SK-N-SH (cell line): ENCODE data around the gene CRISP2. TPM values are rescaled to one million over a fixed set of nuclear protein-coding genes. Genes with fewer than 3 reads are reported as not detected.

ENCODE experiments used
- CTCF ChIA-PET: fragments of 300-600, 350-600 bp; formaldehyde crosslinking; extraction: SDS; loops from one replicate; lab custom pipeline; 2021; lab: Yijun Ruan, JAX
- POLR2A ChIA-PET: fragments of 350-600 bp; sonication (Branson Sonifier 250); formaldehyde crosslinking; extraction: SDS; loops from one replicate; lab custom pipeline; 2020; ENCODE audit warnings: antibody characterized with exemption, inconsistent platforms; lab: Yijun Ruan, JAX
- DNase-seq: peaks from one replicate; pipeline ENCODE4 v3.0.0; 2012
- H2AFZ ChIP-seq: fragments of 200-600 bp; sonication (generic); 2 replicates; pipeline ENCODE4 v1.8.1; 2016; ENCODE audit warnings: antibody characterized with exemption, mild to moderate bottlenecking, low read depth
- H3F3A ChIP-seq: fragments of 200-600 bp; sonication (generic); replicated peaks from 2 replicates; pipeline ENCODE3; 2016; ENCODE audit warnings: antibody characterized with exemption, mild to moderate bottlenecking; ENCODE audit not compliant: insufficient read depth
- H3K27ac ChIP-seq, 2 experiments: fragments of 200-500 bp in 1 of 2; fragments of 200-600 bp in 1 of 2; sonication (Bioruptor generic) in 1 of 2; sonication (generic), shearing (Covaris generic) in 1 of 2; 2 replicates each; pipeline versions ENCODE4 v1.5.1 to v1.6.1; 2014 to 2016; ENCODE audit warnings: low read depth in 2 of 2, inconsistent platforms in 1 of 2, low read length in 1 of 2, mild to moderate bottlenecking in 1 of 2, mixed read lengths in 1 of 2
- H3K27me3 ChIP-seq: fragments of 200-600 bp; sonication (generic), shearing (Covaris generic); 2 replicates; pipeline ENCODE4 v1.6.1; 2016; ENCODE audit warnings: mixed run types; ENCODE audit not compliant: insufficient read depth
- H3K36me3 ChIP-seq, 2 experiments: fragments of 200-500 bp in 1 of 2; fragments of 200-600 bp in 1 of 2; sonication (Bioruptor generic) in 1 of 2; sonication (generic) in 1 of 2; replicated peaks in 1 of 2; 2 replicates each; pipeline versions ENCODE3 to v1.5.1; 2014 to 2016; ENCODE audit warnings: low read length in 1 of 2, mild to moderate bottlenecking in 1 of 2; ENCODE audit not compliant: insufficient read depth in 2 of 2, control insufficient read depth in 1 of 2
- H3K4me1 ChIP-seq, 2 experiments: fragments of 200-500 bp in 1 of 2; fragments of 200-600 bp in 1 of 2; sonication (Bioruptor generic) in 1 of 2; sonication (generic), shearing (Covaris generic) in 1 of 2; 2 replicates each; pipeline versions ENCODE4 v1.5.1 to v1.6.1; 2014 to 2016; ENCODE audit warnings: low read depth in 1 of 2, low read length in 1 of 2, mixed run types in 1 of 2; ENCODE audit not compliant: insufficient read depth in 2 of 2, control insufficient read depth in 1 of 2
- H3K4me2 ChIP-seq: fragments of 200-600 bp; sonication (generic), shearing (Covaris generic); 2 replicates; pipeline ENCODE4 v1.6.1; 2017; ENCODE audit warnings: mixed run types
- H3K4me3 ChIP-seq, 2 experiments: fragments of 200-500 bp in 1 of 2; fragments of 200-600 bp in 1 of 2; sonication (Bioruptor generic) in 1 of 2; sonication (generic), shearing (Covaris generic) in 1 of 2; 2 replicates each; pipeline versions ENCODE4 v1.5.1 to v1.8.1; 2014 to 2016; ENCODE audit warnings: low read depth in 2 of 2, inconsistent platforms in 1 of 2, low read length in 1 of 2, mild to moderate bottlenecking in 1 of 2, mixed read lengths in 1 of 2, moderate library complexity in 1 of 2
- H3K79me2 ChIP-seq: fragments of 200-600 bp; sonication (generic); 2 replicates; pipeline ENCODE4 v1.8.1; 2017; ENCODE audit warnings: mild to moderate bottlenecking; ENCODE audit not compliant: insufficient read depth
- H3K9ac ChIP-seq: fragments of 200-600 bp; sonication (generic); 2 replicates; pipeline ENCODE4 v1.6.1; 2017; ENCODE audit warnings: mixed run types
- H3K9me2 ChIP-seq: fragments of 200-600 bp; sonication (generic); 2 replicates; pipeline ENCODE4 v1.6.1; 2017; ENCODE audit warnings: mixed run types
- H3K9me3 ChIP-seq: fragments of 200-600 bp; sonication (generic); 2 replicates; pipeline ENCODE4 v1.6.1; 2017; ENCODE audit warnings: mixed run types, mild to moderate bottlenecking, moderate library complexity
- H4K20me1 ChIP-seq: fragments of 200-600 bp; sonication (generic); 2 replicates; pipeline ENCODE4 v1.6.1; 2017; ENCODE audit warnings: mild to moderate bottlenecking, mixed run types; ENCODE audit not compliant: insufficient read depth
- CHD2 ChIP-seq: fragments of 150-350 bp; IDR thresholded peaks from 2 replicates; pipeline ENCODE4 v1.6.1; 2018; ENCODE audit warnings: low read length; ENCODE audit not compliant: partially characterized antibody
- EP300 ChIP-seq, 2 experiments: IDR thresholded peaks; 2 replicates each; pipeline versions ENCODE4 v1.4.0 to v1.6.1; 2012; ENCODE audit warnings: borderline replicate concordance in 1 of 2, low read depth in 1 of 2, low read length in 1 of 2
- FOSL2 ChIP-seq: IDR thresholded peaks from 2 replicates; pipeline ENCODE4 v1.4.0; 2012; ENCODE audit warnings: low read depth, mild to moderate bottlenecking, moderate library complexity, borderline replicate concordance
- FOXJ3 ChIP-seq: sonication (generic); formaldehyde crosslinking; IDR thresholded peaks from 2 replicates; pipeline ENCODE4 v1.5.1; 2020; ENCODE audit warnings: mild to moderate bottlenecking, missing genetic modification reagents
- JUND ChIP-seq: IDR thresholded peaks from 2 replicates; pipeline ENCODE4 v1.4.0; 2012
- NFIC ChIP-seq: IDR thresholded peaks from 2 replicates; pipeline ENCODE4 v1.4.0; 2012; ENCODE audit warnings: borderline replicate concordance
- NRF1 ChIP-seq: IDR thresholded peaks from 2 replicates; pipeline ENCODE4 v1.6.1; 2012; ENCODE audit warnings: low read depth, mild to moderate bottlenecking, low read length
- POLR2AphosphoS5 ChIP-seq: IDR thresholded peaks from 2 replicates; pipeline ENCODE4 v1.6.1; 2012; ENCODE audit warnings: low read depth, low read length
- RCOR1 ChIP-seq: fragments of 150-350 bp; IDR thresholded peaks from 2 replicates; pipeline ENCODE4 v1.6.1; 2017; ENCODE audit warnings: antibody characterized with exemption, low read length
- REST ChIP-seq: IDR thresholded peaks from 2 replicates; pipeline ENCODE4 v1.6.1; 2012; ENCODE audit warnings: mild to moderate bottlenecking, low read depth, low read length, moderate library complexity
- SMC3 ChIP-seq: IDR thresholded peaks from 2 replicates; pipeline ENCODE4 v1.6.1; 2012; ENCODE audit warnings: low read depth, low read length, improper control_type of control experiment
- TAF1 ChIP-seq: IDR thresholded peaks from 2 replicates; pipeline ENCODE4 v1.6.1; 2012; ENCODE audit warnings: low read depth, mild to moderate bottlenecking, low read length, moderate library complexity, borderline replicate concordance
- TEAD4 ChIP-seq: IDR thresholded peaks from 2 replicates; pipeline ENCODE4 v1.4.0; 2012; ENCODE audit warnings: mild to moderate bottlenecking, borderline replicate concordance; ENCODE audit not compliant: insufficient read depth
- WGBS: methylation state at CpG from one replicate; pipeline ENCODE4 v1.1.6; 2017; ENCODE audit warnings: low lambda C conversion rate; 5-methylcytosine and 5-hydroxymethylcytosine counted together
- polyA plus RNA-seq, 3 experiments: library from polyadenylated mRNA; depleted of rRNA; stranded (reverse); fragments of >200 nt; gene quantifications; 2 replicates each; pipeline ENCODE4 v1.2.3, GENCODE V29; 2012
- TF ChIP-seq, protein P1 (sequence below): IDR thresholded peaks from 2 replicates; pipeline ENCODE4 v1.4.0; 2012; ENCODE audit warnings: low read depth, borderline replicate concordance
- TF ChIP-seq, protein P2 (sequence below): IDR thresholded peaks from 2 replicates; pipeline ENCODE4 v1.4.0; 2012; ENCODE audit warnings: low read depth
- TF ChIP-seq, protein P3 (sequence below): fragments of 150-350 bp; IDR thresholded peaks from 2 replicates; pipeline ENCODE4 v1.6.1; 2017; ENCODE audit warnings: antibody characterized with exemption, low read length, low read depth, borderline replicate concordance
- TF ChIP-seq, protein P4 (sequence below): IDR thresholded peaks from 2 replicates; pipeline ENCODE4; 2012

CRISP2 gene
- polyA plus RNA-seq, 1 of the 3 experiments (the other 2 are of a cell fraction), result not detected

DNA sequence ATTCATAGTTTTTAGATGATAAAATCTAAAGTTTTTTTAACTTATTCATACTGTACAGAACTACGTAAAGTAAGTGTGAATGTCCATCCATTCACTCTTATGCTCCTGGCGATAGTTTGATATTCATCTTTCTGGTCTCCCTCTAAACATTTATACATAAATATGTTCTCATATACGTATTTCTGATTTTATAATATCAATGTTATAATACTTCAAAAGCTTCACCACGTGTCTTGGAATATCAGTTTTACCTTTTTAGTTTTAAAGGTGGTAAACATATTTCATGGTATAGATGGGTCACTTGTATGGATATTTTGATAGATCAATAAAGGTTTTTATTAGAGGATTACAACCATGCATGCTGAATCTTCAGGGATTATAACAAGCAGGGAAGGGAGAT, 66.4 kb downstream of the CRISP2 start:
- WGBS, result 27% methylated on average over 4 of the region's 4 CpGs
- Histone ChIP-seq H3K9me2 (no peaks in the 10 kb centered on the region), H3F3A (no peaks in the 10 kb centered on the region), H2AFZ (no peak overlapping the region), H3K27ac (no peak overlapping the region), H3K4me3 (no peak overlapping the region), H3K9ac (no peak overlapping the region), H4K20me1 (no peaks in the 10 kb centered on the region), H3K27me3 (no peaks in the 10 kb centered on the region; the same call in 1 of the 2 replicates), H3K36me3 (no peaks in the 10 kb centered on the region), H3K9me3 (no peaks in the 10 kb centered on the region), H3K4me1 (no peaks in the 10 kb centered on the region)
- ChIA-PET CTCF (no interaction called here), POLR2A (no interaction called here)
- no peak for DNase-seq
- TF ChIP-seq, protein P1, sequence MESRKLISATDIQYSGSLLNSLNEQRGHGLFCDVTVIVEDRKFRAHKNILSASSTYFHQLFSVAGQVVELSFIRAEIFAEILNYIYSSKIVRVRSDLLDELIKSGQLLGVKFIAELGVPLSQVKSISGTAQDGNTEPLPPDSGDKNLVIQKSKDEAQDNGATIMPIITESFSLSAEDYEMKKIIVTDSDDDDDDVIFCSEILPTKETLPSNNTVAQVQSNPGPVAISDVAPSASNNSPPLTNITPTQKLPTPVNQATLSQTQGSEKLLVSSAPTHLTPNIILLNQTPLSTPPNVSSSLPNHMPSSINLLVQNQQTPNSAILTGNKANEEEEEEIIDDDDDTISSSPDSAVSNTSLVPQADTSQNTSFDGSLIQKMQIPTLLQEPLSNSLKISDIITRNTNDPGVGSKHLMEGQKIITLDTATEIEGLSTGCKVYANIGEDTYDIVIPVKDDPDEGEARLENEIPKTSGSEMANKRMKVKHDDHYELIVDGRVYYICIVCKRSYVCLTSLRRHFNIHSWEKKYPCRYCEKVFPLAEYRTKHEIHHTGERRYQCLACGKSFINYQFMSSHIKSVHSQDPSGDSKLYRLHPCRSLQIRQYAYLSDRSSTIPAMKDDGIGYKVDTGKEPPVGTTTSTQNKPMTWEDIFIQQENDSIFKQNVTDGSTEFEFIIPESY, result no peak
- TF ChIP-seq, protein P2, sequence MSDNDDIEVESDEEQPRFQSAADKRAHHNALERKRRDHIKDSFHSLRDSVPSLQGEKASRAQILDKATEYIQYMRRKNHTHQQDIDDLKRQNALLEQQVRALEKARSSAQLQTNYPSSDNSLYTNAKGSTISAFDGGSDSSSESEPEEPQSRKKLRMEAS, result no peak
- TF ChIP-seq TAF1 (no peak), NRF1 (no peak), NFIC (no peak), RCOR1 (no peak), SMC3 (no peak), EP300 (IDR thresholded peaks at IDR 0.05; ENCODE audit: borderline replicate concordance in 1 of 2, low read depth in 1 of 2, low read length in 1 of 2) (no peak), CHD2 (no peak), TEAD4 (no peak), FOXJ3 (no peak)
- TF ChIP-seq, protein P3, sequence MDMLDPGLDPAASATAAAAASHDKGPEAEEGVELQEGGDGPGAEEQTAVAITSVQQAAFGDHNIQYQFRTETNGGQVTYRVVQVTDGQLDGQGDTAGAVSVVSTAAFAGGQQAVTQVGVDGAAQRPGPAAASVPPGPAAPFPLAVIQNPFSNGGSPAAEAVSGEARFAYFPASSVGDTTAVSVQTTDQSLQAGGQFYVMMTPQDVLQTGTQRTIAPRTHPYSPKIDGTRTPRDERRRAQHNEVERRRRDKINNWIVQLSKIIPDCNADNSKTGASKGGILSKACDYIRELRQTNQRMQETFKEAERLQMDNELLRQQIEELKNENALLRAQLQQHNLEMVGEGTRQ, result no peak
- TF ChIP-seq, all 33 proteins: peak for 0
- Histone ChIP-seq H3K79me2 (no peaks in the 10 kb centered on the region), H3K4me2 (no peak overlapping the region)

GRCh38 chr6:49646130-49646824, 67.1 kb downstream of the CRISP2 start:
- WGBS, result 6% methylated on average over 3 of the region's 3 CpGs
- H3K9me3 ChIP-seq, result no peaks in the 10 kb centered on the region
- no peaks in the 10 kb centered on the region for H3K9me2 ChIP-seq
- CTCF ChIA-PET, result no interaction called here
- no peaks in the 10 kb centered on the region for H3F3A ChIP-seq
- H3K9ac ChIP-seq, result no peak overlapping the region
- H3K4me1 ChIP-seq, result no peaks in the 10 kb centered on the region
- H3K36me3 ChIP-seq, result no peaks in the 10 kb centered on the region
- H3K79me2 ChIP-seq, result no peaks in the 10 kb centered on the region
- no peak overlapping the region for H2AFZ ChIP-seq
- H3K27ac ChIP-seq, result no peak overlapping the region
- DNase-seq, result no peak
- no peaks in the 10 kb centered on the region for H4K20me1 ChIP-seq
- POLR2A ChIA-PET, result no interaction called here
- no peak overlapping the region for H3K4me3 ChIP-seq
- no peak overlapping the region for H3K4me2 ChIP-seq
- H3K27me3 ChIP-seq, result no peaks in the 10 kb centered on the region; the same call in 1 of the 2 replicates
- TF ChIP-seq, protein P2, result no peak
- TF ChIP-seq POLR2AphosphoS5 (no peak), JUND (no peak), FOSL2 (no peak), REST (no peak), EP300 (IDR thresholded peaks at IDR 0.05; ENCODE audit: borderline replicate concordance in 1 of 2, low read depth in 1 of 2, low read length in 1 of 2) (no peak), FOXJ3 (no peak)
- TF ChIP-seq, protein P4, sequence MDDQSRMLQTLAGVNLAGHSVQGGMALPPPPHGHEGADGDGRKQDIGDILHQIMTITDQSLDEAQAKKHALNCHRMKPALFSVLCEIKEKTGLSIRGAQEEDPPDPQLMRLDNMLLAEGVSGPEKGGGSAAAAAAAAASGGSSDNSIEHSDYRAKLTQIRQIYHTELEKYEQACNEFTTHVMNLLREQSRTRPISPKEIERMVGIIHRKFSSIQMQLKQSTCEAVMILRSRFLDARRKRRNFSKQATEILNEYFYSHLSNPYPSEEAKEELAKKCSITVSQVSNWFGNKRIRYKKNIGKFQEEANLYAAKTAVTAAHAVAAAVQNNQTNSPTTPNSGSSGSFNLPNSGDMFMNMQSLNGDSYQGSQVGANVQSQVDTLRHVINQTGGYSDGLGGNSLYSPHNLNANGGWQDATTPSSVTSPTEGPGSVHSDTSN, result no peak
